ENCODE data around the gene CAPN3. TPM values are rescaled to one million over a fixed set of nuclear protein-coding genes. Genes with fewer than 3 reads are reported as not detected.
A peak's percentile ranks its signal among the peaks of the same experiment; 100 is the strongest.

CAPN3 gene
- total RNA-seq, 1 donor: 1.1 TPM

DNA sequence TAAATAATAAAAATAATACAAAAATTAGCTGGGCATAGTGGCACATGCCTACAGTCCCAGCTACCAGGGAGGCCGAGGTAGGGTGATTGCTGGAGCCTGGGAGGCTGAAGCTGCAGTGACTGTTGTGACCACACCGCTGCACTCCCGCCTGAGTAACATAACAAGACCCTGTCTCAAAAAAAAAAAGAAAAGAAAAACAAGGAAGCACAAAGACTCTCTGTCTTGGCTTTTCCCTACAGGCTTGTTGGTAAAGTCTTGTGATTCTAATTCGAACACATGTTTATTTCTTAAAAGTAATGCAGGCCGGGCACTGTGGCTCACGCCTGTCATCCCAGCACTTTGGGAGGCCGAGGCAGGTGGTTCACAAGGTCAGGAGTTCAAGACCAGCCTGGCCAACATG, 60.1 kb downstream of the CAPN3 start:
- TF ChIP-seq, protein P1, sequence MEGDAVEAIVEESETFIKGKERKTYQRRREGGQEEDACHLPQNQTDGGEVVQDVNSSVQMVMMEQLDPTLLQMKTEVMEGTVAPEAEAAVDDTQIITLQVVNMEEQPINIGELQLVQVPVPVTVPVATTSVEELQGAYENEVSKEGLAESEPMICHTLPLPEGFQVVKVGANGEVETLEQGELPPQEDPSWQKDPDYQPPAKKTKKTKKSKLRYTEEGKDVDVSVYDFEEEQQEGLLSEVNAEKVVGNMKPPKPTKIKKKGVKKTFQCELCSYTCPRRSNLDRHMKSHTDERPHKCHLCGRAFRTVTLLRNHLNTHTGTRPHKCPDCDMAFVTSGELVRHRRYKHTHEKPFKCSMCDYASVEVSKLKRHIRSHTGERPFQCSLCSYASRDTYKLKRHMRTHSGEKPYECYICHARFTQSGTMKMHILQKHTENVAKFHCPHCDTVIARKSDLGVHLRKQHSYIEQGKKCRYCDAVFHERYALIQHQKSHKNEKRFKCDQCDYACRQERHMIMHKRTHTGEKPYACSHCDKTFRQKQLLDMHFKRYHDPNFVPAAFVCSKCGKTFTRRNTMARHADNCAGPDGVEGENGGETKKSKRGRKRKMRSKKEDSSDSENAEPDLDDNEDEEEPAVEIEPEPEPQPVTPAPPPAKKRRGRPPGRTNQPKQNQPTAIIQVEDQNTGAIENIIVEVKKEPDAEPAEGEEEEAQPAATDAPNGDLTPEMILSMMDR (IDR thresholded peaks at IDR 0.05; ENCODE audit: extremely low read depth, low read depth, low read length): no peak
- DNase-seq (ENCODE audit: insufficient read length, low spot score, missing footprints): no peak
- no peak overlapping the region for H3K4me2 ChIP-seq (ENCODE audit: insufficient read depth, low read length)
- H4K20me1 ChIP-seq (ENCODE audit: insufficient read depth, low read length): no peaks in the 10 kb centered on the region
- no peak overlapping the region for H3K27ac ChIP-seq (ENCODE audit: low read depth, low read length)
- H3K9me3 ChIP-seq (ENCODE audit: low read depth, low read length): no peaks in the 10 kb centered on the region
- H2AFZ ChIP-seq (ENCODE audit: low read length): no peak overlapping the region
- H3K36me3 ChIP-seq (ENCODE audit: insufficient read depth, low read length): peaks cover 87% of the 10 kb centered on the region
- H3K4me1 ChIP-seq (ENCODE audit: insufficient read depth, low read length): peaks cover 3% of the 10 kb centered on the region
- no peak overlapping the region for H3K4me3 ChIP-seq (ENCODE audit: insufficient read depth, low read length)
- no peaks in the 10 kb centered on the region for H3K79me2 ChIP-seq (ENCODE audit: insufficient read depth, low read length)
- no peaks in the 10 kb centered on the region for H3K27me3 ChIP-seq (ENCODE audit: insufficient read depth, low read length)

DNA sequence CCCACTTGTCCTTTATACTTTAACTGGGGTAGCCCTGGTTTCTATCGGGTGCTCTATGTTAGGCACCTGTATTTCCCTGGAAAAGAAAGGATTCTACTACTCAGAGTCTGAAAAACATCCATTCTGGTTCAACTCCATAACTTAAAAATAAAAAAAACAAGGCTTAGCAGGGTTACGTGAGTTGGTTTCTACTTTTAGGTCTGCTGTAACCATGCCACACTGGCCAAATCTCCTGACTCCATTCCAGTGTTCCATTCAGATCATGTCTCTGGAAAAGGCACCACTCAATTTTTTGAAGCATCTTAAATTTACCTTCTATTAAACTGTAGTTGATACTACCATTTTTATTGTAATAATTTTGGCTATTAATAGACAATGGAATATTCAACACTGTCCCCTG, 62.1 kb downstream of the CAPN3 start:
- H3K4me3 ChIP-seq (ENCODE audit: insufficient read depth, low read length): no peak overlapping the region
- H2AFZ ChIP-seq (ENCODE audit: low read length): no peak overlapping the region
- H3K4me2 ChIP-seq (ENCODE audit: insufficient read depth, low read length): no peak overlapping the region
- H3K27ac ChIP-seq (ENCODE audit: low read depth, low read length): no peak overlapping the region
- H3K4me1 ChIP-seq (ENCODE audit: insufficient read depth, low read length): no peaks in the 10 kb centered on the region
- DNase-seq (ENCODE audit: insufficient read length, low spot score, missing footprints): no peak
- no peaks in the 10 kb centered on the region for H4K20me1 ChIP-seq (ENCODE audit: insufficient read depth, low read length)
- TF ChIP-seq, protein P1 (IDR thresholded peaks at IDR 0.05; ENCODE audit: extremely low read depth, low read depth, low read length): no peak
- no peaks in the 10 kb centered on the region for H3K79me2 ChIP-seq (ENCODE audit: insufficient read depth, low read length)
- H3K9me3 ChIP-seq (ENCODE audit: low read depth, low read length): no peaks in the 10 kb centered on the region
- peaks cover 88% of the 10 kb centered on the region for H3K36me3 ChIP-seq (ENCODE audit: insufficient read depth, low read length)
- H3K27me3 ChIP-seq (ENCODE audit: insufficient read depth, low read length): no peaks in the 10 kb centered on the region

DNA sequence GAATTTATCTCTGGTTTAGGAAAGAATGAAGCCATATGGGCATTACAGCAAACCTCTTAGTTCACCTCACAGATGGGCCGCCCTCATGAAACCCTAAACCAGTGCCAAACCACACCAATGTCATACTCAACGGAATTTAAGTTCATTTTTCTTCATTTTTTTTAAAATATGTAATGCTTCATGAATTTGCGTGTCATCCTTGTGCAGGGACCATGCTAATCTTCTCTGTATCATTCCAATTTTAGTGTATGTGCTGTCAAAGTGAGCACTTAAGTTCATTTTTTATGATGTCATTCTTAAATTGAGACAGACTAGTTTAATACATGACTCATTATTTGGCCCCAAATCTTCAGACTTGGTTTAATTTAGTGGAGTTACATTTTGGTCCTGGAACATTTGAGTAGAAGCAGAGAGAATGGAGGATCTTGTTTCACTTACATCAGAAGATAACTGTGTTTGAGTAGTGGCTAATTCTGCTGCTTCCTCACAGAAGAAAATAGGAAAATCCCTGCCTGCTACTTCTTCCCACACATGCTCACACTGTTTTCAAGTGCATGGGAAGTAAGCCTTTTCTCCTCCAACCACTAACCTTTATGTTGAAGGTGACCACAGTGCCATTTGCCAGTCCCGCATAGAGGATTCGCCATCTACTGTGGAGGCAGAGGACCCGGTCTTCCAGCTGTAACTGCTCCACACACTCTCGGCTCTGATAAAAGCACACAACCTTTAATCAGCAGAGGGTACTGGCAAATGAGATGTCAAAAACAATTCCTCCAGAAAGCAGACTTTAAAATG, 68.3 kb downstream of the CAPN3 start:
- no peak overlapping the region for H3K4me3 ChIP-seq (ENCODE audit: insufficient read depth, low read length)
- no peaks in the 10 kb centered on the region for H4K20me1 ChIP-seq (ENCODE audit: insufficient read depth, low read length)
- H3K27me3 ChIP-seq (ENCODE audit: insufficient read depth, low read length): no peaks in the 10 kb centered on the region
- no peaks in the 10 kb centered on the region for H3K79me2 ChIP-seq (ENCODE audit: insufficient read depth, low read length)
- TF ChIP-seq, protein P1 (IDR thresholded peaks at IDR 0.05; ENCODE audit: extremely low read depth, low read depth, low read length): no peak
- peak overlapping the region; percentile 43 for H3K4me2 ChIP-seq (ENCODE audit: insufficient read depth, low read length)
- H3K36me3 ChIP-seq (ENCODE audit: insufficient read depth, low read length): peaks cover 72% of the 10 kb centered on the region
- H3K4me1 ChIP-seq (ENCODE audit: insufficient read depth, low read length): peaks cover 16% of the 10 kb centered on the region
- peak; percentile 87 for DNase-seq (ENCODE audit: insufficient read length, low spot score, missing footprints)
- H2AFZ ChIP-seq (ENCODE audit: low read length): no peak overlapping the region
- no peaks in the 10 kb centered on the region for H3K9me3 ChIP-seq (ENCODE audit: low read depth, low read length)
- H3K27ac ChIP-seq (ENCODE audit: low read depth, low read length): peak overlapping the region; percentile 94

DNA sequence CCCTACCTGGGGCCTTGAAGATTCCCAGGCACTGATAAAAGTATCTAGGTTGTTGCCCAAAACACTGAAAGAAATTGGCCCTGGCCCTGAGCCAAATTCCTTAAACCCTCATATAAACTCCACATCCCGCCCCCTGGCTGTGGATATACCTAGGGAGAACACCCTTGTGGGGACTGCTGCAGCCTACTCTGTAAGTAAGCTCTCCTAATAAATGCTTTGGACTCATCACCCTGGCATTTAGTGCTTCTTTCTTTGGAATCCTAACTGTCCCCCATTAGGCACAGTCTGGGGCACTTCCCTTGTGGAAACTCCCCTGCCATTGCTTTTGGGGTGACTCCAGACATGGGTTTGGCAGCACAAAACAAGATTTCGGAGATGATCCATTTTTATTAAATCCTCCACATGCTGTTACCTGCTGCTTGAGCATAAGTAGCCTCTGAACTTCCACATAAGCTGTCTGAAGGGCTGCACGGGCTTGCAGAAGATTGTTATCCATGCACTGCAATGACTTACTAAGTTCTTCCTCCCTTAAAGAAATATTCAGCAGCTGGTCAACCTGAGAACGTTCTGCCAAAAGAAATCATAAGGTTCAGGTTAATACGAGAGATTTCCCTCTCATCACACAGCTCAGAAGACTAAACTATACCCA, 85.2 kb downstream of the CAPN3 start:
- H3K27me3 ChIP-seq (ENCODE audit: insufficient read depth, low read length): no peaks in the 10 kb centered on the region
- H3K79me2 ChIP-seq (ENCODE audit: insufficient read depth, low read length): peaks cover 13% of the 10 kb centered on the region
- no peaks in the 10 kb centered on the region for H3K4me1 ChIP-seq (ENCODE audit: insufficient read depth, low read length)
- H3K27ac ChIP-seq (ENCODE audit: low read depth, low read length): no peak overlapping the region
- peaks cover 57% of the 10 kb centered on the region for H3K36me3 ChIP-seq (ENCODE audit: insufficient read depth, low read length)
- no peaks in the 10 kb centered on the region for H3K9me3 ChIP-seq (ENCODE audit: low read depth, low read length)
- no peak for DNase-seq (ENCODE audit: insufficient read length, low spot score, missing footprints)
- no peak overlapping the region for H2AFZ ChIP-seq (ENCODE audit: low read length)
- H4K20me1 ChIP-seq (ENCODE audit: insufficient read depth, low read length): no peaks in the 10 kb centered on the region
- H3K4me3 ChIP-seq (ENCODE audit: insufficient read depth, low read length): no peak overlapping the region
- no peak overlapping the region for H3K4me2 ChIP-seq (ENCODE audit: insufficient read depth, low read length)
- TF ChIP-seq, protein P1 (IDR thresholded peaks at IDR 0.05; ENCODE audit: extremely low read depth, low read depth, low read length): no peak
